GM12892 (cell line): ENCODE results near the gene TNFSF9.
A peak's percentile ranks its signal among the peaks of the same experiment; 100 is the strongest.
"Not testable (repeated sequence)": the region's sequence is repeated elsewhere in the genome, so short reads cannot be mapped to it uniquely, and the experiment has no call there.

Experiments
- DNase-seq: peaks from one replicate; pipeline ENCODE4 v3.0.0; 2011; ENCODE audit not compliant: insufficient read length
- FAIRE-seq: peaks from 2 replicates; lab custom pipeline; 2011; peaks lifted over from hg19 to GRCh38; lab: Jason Lieb, UNC
- POLR2A ChIP-seq: IDR thresholded peaks from 2 replicates; pipeline ENCODE4 v1.6.1; 2011; ENCODE audit warnings: low read depth, low read length, control low read depth
- POLR2AphosphoS5 ChIP-seq: IDR thresholded peaks from 2 replicates; pipeline ENCODE4 v1.6.1; 2011; ENCODE audit warnings: low read depth, low read length, control low read depth
- TAF1 ChIP-seq: IDR thresholded peaks from 2 replicates; pipeline ENCODE4 v1.6.1; 2011; ENCODE audit warnings: low read depth, mild to moderate bottlenecking, control low read depth, low read length, borderline replicate concordance

The TNFSF9 gene

GRCh38 chr19:6568010-6568526, 37.2 kb downstream of the TNFSF9 start:
- DNase-seq = no peak
- no peak for FAIRE-seq
- no peak for TF ChIP-seq POLR2A
- no peak for TF ChIP-seq POLR2AphosphoS5
- no peak for TF ChIP-seq TAF1

- TF ChIP-seq POLR2AphosphoS5 (no peak), POLR2A (no peak)
- no peak for FAIRE-seq
- no peak for DNase-seq
Observed at GRCh38 chr19:6568816-6569215, 38.0 kb downstream of the TNFSF9 start.

GRCh38 chr19:6570764-6571163, 39.9 kb downstream of the TNFSF9 start:
- no peak for DNase-seq
- TF ChIP-seq POLR2AphosphoS5 (no peak), TAF1 (no peak), POLR2A (no peak)
- no peak for FAIRE-seq

- TF ChIP-seq POLR2AphosphoS5 = no peak
- TF ChIP-seq TAF1 = no peak
- TF ChIP-seq POLR2A = no peak
- no peak for FAIRE-seq
- no peak for DNase-seq
Observed at GRCh38 chr19:6571167-6571566, 40.3 kb downstream of the TNFSF9 start.

GRCh38 chr19:6572217-6572616, 41.4 kb downstream of the TNFSF9 start:
- TF ChIP-seq TAF1 (no peak), POLR2A (no peak), POLR2AphosphoS5 (no peak)
- FAIRE-seq (no peak), DNase-seq (no peak)

- no peak for FAIRE-seq
- no peak for DNase-seq
Observed at GRCh38 chr19:6573350-6573749, 42.5 kb downstream of the TNFSF9 start.

GRCh38 chr19:6576869-6577475, 46.1 kb downstream of the TNFSF9 start:
- DNase-seq = no peak
- TF ChIP-seq POLR2A (no peak), TAF1 (0 out of 2 replicates have a peak, but pooled peaks have one; percentile 32), POLR2AphosphoS5 (no peak)
- FAIRE-seq = no peak

More at GRCh38 chr19:6573350-6573749, 42.5 kb downstream of the TNFSF9 start:
- TF ChIP-seq POLR2A = no peak
- TF ChIP-seq TAF1 = no peak
- no peak for TF ChIP-seq POLR2AphosphoS5

- FAIRE-seq (peak; percentile 91), DNase-seq (no peak)
- TF ChIP-seq POLR2AphosphoS5 (peak; percentile 67), POLR2A (peak; percentile 66), TAF1 (no peak)
Observed at GRCh38 chr19:6577476-6578125, 46.8 kb downstream of the TNFSF9 start.

GRCh38 chr19:6579450-6580178, 48.8 kb downstream of the TNFSF9 start:
- FAIRE-seq = no peak
- DNase-seq = no peak
- no peak for TF ChIP-seq POLR2AphosphoS5
- TF ChIP-seq TAF1 = no peak
- no peak for TF ChIP-seq POLR2A

- peak; percentile 33 for FAIRE-seq
- no peak for TF ChIP-seq POLR2A
- TF ChIP-seq POLR2AphosphoS5 = no peak
- TF ChIP-seq TAF1 = no peak
- no peak for DNase-seq
Observed at GRCh38 chr19:6580313-6580712, 49.5 kb downstream of the TNFSF9 start.

GRCh38 chr19:6582515-6583484, 52.0 kb downstream of the TNFSF9 start:
- DNase-seq, FAIRE-seq: not testable (repeated sequence)
